Measurements from ENCODE around the gene ZFAND6.

The ZFAND6 gene

DNA sequence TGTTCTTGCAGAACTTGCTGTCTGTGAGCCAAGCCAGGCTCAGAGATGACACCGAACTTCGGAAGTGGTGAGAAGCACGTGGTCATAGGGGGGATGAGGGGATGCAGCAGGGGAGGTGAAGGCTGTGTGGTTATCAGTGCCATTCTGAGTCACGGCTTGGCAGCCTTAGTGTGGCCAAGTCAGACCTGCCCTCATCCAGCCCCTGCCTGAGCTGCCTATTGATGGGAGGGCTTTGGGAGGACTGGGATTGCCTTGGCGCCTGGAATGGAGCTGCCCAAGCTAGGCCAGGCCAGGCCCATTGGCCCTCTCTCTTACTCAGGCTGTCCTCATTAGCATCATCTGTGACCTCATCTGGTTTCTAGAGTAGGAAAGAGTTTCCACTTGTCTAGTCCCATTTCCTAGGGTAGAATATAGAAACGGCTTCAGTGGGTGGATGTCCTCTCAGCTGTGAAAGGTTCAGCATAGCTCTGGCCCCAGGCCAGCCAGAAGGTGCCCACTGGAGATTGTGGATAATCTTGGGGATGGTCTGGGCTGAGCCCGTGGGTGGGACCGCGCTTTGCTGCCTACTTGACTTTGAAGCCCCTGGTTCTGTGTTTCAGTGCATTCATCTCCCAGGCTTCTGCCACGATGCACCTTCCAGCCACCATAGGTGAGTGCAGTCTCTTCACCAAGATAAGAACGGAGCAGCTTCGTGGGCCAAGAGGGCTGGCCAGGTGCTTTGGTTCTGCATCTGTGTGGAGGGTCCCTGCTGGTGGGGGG is 100.5 kb downstream of the ZFAND6 start:
- Histone ChIP-seq H3K27ac (peak overlapping the region in 5 of 21 experiments; percentile 22 to 47 (median 43)), H3K4me3 (no peak overlapping the region)

DNA sequence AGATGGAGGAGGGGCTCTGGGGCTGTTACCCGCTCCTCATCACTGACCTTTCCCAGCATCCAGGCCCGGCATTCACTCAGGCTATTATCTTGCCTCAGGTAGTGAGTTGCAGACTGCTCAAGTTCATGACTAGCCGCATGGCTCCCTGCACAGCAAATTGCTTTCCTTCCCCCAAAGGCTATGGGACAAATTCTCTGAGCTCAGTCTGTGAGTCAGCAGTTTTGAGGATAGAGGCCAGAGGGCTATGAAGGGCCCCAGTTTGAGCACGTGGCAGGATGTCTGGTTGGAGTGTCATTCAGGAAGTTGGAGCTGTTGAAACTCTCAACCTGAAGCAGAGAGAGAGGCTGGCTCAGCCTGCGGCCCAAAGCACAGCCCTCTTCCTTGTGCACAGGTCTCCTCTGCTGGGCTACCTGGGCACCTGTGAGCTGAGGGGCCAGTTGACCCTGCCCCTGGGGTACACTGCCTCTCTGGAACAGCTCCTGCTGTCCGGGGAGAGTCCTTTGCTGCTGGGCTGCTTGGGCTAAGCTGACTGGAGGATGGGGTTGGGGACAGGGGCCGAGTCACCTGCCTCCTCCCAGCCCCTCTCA is 101.2 kb downstream of the ZFAND6 start:
- no peak overlapping the region for H3K4me3 ChIP-seq
- peak overlapping the region in 14 of 21 experiments; percentile 15 to 78 (median 34) for H3K27ac ChIP-seq

DNA sequence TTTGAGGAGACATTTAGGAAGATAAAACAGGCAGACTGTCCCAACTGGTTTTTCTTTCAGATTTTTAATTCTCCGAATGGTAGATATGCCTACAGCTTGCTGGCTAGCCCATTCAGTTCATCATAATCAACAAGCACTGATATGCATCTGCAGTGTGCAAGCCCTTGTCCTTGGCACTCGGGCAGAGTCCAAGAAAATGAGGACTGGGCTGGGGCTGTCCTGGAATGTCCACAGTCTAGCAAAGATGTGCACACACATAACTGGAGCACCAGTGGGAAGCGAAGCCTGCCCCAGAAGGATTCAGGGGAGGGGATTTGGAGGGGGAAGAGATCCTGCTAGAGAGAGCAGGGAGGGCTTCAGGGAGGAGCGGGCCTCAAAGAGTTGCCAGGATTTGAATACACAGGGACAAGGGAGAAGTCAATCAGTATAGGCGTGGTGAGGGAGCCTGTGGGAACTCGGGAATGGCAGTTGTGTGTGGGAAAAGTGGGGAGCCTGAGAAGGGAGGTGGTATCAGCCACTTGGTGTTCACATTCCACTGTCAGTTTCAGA is 102.1 kb downstream of the ZFAND6 start:
- Histone ChIP-seq H3K27ac (peak overlapping the region in 1 of 21 experiments; percentile 24), H3K4me3 (no peak overlapping the region)

- H3K27ac ChIP-seq, result no peak overlapping the region
- H3K4me3 ChIP-seq, result no peak overlapping the region
These were observed 102.6 kb downstream of the ZFAND6 start for GRCh38 chr15:80162059-80162554.

GRCh38 chr15:80163217-80163616 is 103.7 kb downstream of the ZFAND6 start:
- H3K27ac ChIP-seq, result no peak overlapping the region
- H3K4me3 ChIP-seq, result no peak overlapping the region

- Histone ChIP-seq H3K27ac (no peak overlapping the region), H3K4me3 (no peak overlapping the region)
These were observed 104.4 kb downstream of the ZFAND6 start for GRCh38 chr15:80163897-80164296.

DNA sequence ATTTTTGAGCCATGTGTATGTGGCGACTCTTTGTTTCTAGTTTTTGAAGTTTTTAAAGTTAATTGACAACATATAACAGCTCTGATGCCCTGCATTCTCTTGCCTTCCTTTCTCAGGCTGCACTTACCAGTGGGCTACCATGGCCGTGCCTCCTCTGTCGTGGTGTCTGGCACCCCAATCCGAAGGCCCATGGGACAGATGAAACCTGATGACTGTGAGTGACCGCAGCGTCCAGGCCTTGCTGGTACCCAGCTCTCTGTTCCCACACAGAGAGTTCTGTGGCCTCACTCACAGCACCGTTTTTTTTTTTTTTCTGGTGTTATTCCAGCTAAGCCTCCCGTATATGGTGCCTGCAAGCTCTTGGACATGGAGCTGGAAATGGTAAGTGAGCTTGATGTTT is 108.5 kb downstream of the ZFAND6 start:
- no peak overlapping the region for H3K27ac ChIP-seq
- no peak overlapping the region for H3K4me3 ChIP-seq

- Histone ChIP-seq H3K27ac (no peak overlapping the region), H3K4me3 (no peak overlapping the region)
These were observed 108.9 kb downstream of the ZFAND6 start for GRCh38 chr15:80168421-80168820.

DNA sequence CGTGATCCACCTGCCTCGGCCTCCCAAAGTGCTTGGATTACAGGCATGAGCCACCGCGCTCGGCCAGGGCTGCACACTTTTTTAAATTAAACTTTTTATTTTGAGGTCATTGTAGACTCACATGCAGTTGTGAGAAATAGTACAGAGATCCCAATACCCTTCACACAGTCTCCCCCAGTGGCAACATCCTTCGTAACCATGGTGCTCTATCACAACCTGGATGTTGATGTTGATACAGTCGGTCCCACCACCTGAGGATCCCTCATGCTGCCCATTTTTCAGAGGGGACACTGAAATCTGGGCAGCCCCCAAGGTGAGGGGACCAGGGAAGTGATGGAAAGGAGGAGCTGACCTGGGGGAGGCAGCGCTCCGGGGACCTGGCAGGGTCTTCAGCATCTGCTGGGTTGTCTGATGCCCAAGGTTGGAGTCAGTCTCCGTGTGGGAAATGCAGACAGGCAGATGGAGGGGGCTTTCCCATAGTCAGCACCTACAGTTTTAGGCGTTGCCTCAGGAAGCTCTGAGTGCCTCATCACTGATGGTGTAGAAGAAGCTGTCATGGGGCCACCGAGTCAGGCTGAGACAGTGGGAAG is 110.4 kb downstream of the ZFAND6 start:
- Histone ChIP-seq H3K27ac (no peak overlapping the region), H3K4me3 (no peak overlapping the region)

- no peak overlapping the region for H3K4me3 ChIP-seq
- no peak overlapping the region for H3K27ac ChIP-seq
These were observed 111.1 kb downstream of the ZFAND6 start for GRCh38 chr15:80170596-80170995.

- Histone ChIP-seq H3K27ac (no peak overlapping the region), H3K4me3 (no peak overlapping the region)
These were observed 112.3 kb downstream of the ZFAND6 start for GRCh38 chr15:80171787-80172186.

GRCh38 chr15:80172401-80172800 is 112.9 kb downstream of the ZFAND6 start:
- Histone ChIP-seq H3K27ac (no peak overlapping the region), H3K4me3 (no peak overlapping the region)

- Histone ChIP-seq H3K27ac (peak overlapping the region in 1 of 21 experiments; percentile 61), H3K4me3 (no peak overlapping the region)
These were observed 113.7 kb downstream of the ZFAND6 start for GRCh38 chr15:80173022-80173759.

DNA sequence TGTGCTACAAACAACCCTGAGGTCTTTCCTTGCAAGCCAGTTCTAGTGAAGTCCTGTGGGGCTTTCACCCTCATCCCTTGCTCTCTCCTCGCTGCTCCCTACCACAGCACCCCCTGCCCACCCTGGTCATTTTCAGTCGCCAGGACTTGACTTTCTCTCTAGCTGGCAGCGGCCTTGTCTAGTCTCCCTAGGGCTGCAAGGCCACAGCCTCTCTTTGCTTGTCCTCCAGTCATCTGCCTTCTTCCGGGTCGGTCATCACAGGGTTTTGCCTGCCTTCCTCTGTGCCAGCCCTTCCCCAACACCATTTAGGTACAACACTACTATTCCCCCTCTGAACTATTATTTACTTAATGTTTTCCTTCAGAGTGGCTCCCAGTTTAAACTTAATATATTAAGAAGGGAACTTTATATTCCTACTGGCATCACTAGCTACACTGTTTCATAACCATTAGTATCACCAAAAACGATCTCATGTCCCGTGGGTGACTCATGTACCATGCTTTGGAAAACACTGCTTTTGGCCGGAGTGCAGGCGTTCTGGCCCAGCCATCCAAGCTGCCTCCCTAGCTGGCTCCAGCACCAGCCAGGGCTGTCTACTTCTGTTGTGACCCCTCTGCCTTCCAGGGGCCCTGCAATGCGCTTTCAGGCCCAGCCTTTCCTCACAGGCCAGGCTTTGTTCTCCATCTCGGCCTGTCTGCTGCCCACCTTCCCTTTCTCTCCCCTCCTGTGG is 114.7 kb downstream of the ZFAND6 start:
- peak overlapping the region in 7 of 21 experiments; percentile 2 to 70 (median 61) for H3K27ac ChIP-seq
- H3K4me3 ChIP-seq, result no peak overlapping the region

DNA sequence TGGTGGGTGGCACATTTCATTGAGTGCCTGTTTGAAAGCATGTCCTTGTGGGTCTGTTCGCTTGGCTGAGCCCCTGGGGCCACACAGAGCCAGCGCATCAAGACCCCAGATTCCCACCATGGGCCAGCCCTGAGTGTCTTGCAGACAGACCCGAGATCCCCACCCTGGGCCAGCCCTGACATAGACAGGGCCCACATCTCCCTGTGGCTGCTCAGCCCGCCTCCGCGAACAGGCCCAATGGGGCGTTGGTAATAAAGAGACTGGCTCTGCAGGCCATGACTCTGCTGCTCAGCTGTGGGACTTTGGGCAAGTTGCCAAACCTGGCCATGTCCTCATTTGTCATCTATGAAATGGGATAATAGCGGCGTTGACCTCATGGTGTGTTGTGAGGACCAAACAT is 116.0 kb downstream of the ZFAND6 start:
- H3K27ac ChIP-seq, result peak overlapping the region in 1 of 21 experiments; percentile 53

DNA sequence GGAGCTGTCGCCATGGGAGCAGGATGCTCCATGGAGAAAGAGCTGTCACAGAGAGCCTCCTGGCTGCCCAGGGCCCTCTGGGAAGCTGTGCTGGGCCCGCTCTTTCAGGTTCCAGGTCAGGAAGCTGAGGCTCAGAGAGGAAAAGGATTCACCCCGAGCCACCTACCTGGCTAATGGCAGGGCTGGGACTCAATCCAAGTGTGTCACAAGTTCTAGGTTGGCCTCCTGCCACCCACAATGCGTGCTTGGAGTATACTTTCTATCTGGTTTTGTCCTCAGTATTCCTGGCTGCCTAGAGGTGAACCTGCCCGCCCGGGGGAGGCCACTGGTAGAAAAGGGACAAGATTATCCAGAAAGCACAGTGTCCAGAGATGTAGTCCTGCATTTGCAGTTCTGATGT is 117.0 kb downstream of the ZFAND6 start:
- Histone ChIP-seq H3K27ac (no peak overlapping the region), H3K4me3 (no peak overlapping the region)

More for the DNA sequence above, 116.0 kb downstream of the ZFAND6 start:
- H3K4me3 ChIP-seq, result no peak overlapping the region

DNA sequence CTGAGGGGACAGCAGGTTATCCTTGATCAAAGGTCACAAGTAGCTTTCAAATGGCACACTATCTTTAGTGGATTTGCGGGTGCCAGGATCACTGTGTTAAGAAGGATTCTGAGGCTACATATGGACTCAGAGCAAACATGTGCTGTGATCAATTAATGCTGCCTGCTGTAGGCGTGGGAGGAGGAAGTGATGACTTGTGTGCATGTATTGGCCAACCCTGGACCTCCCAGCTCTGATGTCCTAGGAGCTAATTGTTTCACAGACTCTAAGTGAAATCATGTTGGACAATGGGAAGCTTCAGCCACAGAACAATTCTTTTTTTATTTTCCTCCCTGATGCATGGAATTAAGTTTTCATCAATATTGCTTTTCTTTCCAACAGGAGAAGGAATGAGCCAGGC is 117.7 kb downstream of the ZFAND6 start:
- H3K4me3 ChIP-seq, result no peak overlapping the region
- H3K27ac ChIP-seq, result no peak overlapping the region

DNA sequence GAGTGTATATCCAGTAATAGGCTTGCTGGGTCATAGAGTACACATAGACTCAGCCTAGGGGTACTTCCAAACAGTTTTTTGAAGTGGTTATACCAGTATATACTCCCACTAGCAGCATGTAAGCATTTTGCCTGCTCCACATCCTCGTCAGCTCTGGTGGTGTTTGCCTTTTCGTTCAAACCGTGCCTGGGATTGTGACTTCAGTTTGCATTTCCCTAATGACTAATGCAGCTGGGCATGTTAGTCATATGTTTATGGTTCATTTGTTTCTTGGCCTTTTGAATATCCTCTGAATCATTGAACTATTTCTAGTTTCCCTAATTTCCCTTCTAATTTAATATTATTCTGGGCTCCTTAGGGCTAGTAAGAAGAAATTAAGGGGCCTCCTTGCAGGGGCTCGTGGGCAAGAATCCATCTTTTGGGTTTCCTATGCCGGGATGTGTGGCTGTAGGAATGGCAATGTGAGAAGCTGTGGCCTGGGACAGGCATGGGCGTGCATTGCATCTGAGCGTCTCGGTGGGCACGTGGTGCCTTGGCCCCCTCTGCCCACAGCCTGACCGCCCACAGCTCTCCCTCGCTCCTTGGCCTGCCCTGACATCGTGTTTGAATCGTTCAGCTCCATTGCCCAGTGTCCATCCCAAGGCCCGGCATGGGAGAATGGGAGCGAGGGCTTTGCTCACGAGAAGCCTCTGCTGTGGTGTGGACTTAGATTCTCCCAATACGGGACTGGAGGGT is 119.7 kb downstream of the ZFAND6 start:
- no peak overlapping the region for H3K4me3 ChIP-seq
- peak overlapping the region in 2 of 21 experiments; percentile 31 to 44 for H3K27ac ChIP-seq

- Histone ChIP-seq H3K4me3 (no peak overlapping the region), H3K27ac (no peak overlapping the region)
These were observed 120.5 kb downstream of the ZFAND6 start for GRCh38 chr15:80179935-80180334.

Measured in skin epidermis (tissue), 12 donors.